Measurements from ENCODE around the gene PRSS38.

The PRSS38 gene

GRCh38 chr1:227886993-227887696, 71.7 kb downstream of the PRSS38 start:
- no peak for DNase-seq

DNA sequence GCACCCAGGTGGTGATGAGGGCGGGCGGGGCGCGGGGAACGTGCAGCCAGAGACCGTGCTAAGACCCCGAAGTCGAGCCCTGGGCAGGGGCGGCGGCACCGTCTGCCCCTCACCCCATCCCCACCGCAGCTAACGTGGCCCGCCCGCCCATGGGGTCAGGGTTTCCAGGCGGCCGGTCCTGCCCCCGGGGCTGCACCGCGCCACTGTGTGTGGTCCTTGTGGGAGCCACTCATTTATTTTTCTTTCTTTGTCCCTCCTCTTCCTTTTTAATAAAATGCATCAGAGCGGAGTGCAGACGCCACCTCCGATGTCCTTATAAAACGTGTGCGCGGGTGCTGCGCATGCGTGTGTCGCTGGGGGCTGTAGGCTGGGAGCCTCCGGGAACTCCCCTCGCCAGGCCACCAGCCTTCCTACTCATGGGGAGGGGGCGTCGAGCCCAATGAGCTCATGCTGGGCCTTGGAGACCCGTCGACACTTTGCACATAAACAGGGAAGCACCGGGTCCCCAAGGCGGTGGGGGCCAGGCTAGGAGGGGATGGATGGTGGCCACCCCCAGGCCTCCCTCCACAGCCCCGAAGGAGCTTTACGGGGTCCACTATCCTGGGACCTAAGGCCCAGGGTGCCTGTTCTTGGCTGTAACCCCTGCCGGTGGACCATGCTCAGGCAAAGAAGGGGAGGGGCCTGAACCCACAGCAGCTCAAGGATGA, 72.4 kb downstream of the PRSS38 start:
- peak in 1 of 2 experiments; percentile 16 for DNase-seq

DNA sequence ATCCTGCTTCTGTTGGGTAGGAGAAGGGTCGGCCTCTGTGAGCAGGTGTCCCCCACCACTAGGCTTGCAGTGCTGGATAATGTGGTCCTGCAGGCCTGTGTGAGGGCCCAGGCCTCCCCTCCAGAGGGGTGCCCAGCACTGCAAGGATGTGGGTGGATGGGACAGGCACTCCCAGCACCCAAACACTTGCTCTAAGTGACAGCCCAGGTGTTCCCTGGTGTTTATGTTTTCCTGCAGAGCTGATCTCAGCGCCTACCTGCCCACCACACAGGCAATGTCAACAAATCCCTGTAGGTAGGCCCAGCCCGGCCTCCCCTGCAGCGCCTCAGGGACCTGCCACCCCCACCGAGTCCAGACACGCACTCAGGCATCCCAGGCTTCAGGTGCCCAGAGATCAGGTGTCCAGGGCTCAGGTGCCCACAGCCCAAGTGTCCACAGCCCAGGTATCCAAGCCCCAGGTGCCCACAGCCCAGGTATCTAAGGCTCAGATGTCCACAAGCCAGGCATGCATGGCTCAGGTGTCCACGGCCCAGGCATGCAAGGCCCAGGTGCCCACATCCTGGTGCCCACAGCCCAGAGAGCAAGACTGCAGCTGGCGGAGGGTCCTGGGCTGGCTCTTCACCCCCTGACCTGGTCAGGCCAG, 73.0 kb downstream of the PRSS38 start:
- DNase-seq = no peak

DNA sequence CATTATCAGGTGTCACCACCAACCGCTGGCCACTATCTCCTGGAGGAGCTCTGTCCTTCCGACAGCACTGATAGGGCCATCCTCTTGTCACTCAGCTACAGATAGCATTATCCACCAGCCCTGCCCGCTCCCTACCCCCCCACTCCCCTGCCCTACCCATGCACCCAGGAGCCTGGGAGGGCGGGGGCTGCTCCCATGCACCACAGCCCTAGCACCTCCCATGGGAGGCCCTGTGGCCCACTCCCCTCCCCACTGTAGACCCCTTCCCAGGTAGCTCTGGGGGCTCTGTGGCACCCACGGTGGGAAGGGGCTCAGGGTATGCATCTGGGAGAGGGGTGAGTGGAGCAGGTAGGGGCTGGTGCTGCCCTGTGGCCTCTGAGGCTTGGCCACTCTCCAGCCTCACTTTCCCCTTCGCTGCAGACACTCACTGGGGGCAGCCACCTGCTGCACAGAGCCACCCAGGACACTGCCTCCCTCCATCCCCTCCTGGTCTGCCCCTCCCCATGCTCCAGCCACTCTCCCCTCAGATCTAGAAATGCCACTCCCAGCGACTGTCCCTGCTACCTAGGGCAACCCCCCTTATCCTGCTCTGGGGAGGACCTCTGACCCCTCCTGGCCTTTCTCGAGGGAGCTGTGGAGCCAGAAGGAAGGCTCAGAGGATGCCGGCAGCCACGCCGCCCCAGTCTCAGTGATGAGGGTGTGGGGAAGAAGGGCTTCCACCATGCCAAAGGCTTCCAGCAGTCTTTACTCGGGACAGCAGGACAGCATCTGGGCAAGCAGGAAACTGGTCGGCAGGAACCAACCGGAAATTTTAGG, 73.8 kb downstream of the PRSS38 start:
- no peak for DNase-seq

GRCh38 chr1:227889863-227890405, 74.5 kb downstream of the PRSS38 start:
- DNase-seq = no peak

GRCh38 chr1:227890451-227891222, 75.2 kb downstream of the PRSS38 start:
- DNase-seq = no peak

GRCh38 chr1:227891223-227891954, 75.9 kb downstream of the PRSS38 start:
- DNase-seq = no peak

DNA sequence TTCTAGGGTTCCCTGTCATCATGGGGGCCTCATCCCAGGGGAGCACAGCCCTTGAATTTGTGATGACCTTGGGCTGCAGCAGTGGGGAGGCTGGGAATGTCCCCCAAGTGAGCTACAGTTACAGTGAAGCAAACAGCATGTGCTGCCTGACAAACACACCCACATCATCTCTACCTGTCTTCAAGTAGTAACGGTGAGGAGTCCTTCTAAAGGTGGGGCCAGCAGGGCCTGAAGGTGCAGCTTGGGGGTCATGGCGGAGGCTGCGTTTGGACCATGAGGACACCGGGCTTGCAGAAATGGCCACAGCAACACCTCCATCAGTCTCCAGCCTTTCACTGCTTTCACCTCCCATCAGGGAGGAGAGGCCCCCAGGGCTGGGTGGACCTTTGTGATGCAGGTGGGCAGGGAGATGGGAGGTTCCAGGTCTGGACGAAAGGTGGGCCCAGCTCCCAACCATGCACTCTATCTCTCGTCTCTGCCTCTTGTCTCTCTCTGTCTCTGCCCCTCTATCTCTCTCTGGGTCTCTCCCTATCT, 76.5 kb downstream of the PRSS38 start:
- no peak for DNase-seq

GRCh38 chr1:227892489-227893299, 77.2 kb downstream of the PRSS38 start:
- DNase-seq = no peak

DNA sequence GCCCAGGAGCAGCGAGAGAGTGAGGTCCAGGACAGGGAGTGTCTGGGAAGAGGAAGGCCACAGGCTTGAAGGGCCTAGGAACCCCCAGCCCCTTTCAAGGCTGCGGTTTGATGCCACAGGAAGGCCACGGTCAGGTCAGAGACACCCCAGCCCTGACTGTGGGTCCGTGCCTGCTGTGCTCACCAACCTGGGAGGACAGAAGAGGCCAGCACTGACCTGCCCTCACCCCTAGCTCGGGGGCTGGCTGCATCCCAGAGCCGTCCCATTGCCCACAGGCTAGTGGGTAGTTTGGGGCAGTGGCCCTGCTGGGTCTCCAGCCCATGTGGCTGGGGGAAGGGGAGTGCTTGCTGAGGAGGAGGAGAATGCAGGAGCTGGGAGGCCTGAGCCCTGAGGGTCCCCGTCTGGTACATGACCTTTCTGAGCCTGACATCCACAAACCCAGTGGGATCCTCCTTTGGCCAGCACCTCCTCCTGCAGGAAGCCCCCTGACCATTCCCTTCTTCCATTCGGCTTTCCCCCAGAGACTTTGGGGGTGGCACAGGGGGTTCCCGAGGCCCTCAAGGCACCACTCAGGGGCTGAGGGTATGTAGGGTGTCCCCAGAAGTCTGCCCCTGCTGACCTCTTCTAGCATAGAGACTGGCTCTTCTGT, 77.9 kb downstream of the PRSS38 start:
- DNase-seq = no peak

DNA sequence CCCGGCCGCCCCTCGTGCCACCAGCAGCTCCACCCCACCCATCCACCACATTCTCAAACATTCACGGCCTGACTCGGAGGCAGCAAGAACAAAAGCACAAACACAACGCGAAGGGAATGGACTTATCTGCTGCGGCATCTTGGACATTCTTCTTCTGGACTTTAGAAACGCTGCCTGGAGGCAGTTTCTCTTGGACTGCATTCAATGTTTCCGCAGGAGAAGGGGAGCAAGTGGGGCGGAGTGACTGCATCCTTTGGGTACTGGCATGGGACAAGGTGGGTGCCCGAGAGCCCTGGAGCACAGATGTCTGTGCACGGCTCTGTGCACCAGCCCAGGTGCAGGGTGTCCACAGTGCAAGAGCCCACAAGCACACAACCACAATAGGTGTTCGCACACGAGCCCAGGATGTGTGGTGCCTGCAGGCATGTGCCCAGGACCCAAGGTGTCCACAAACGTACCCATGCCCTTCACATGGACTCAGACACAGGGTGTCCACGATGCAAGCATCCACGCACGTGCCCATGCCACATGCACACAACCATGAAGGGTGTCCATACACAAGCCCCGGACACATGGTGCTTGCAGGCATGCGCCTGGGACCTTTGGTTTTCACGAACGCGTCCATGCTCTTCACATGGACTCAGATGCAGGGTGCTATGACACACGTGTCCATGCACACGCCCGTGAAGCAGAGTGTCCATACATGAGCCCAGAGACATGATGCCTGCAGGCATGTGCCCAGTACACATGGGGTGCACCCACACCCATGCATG, 78.7 kb downstream of the PRSS38 start:
- no peak for DNase-seq

- DNase-seq = no peak
Observed at GRCh38 chr1:227894831-227895451, 79.5 kb downstream of the PRSS38 start.
